HepG2 (cell line): ENCODE measurements around the gene FADD. TPM values are rescaled to one million over a fixed set of nuclear protein-coding genes. Genes with fewer than 3 reads are reported as not detected.
A peak's percentile ranks its signal among the peaks of the same experiment; 100 is the strongest.

Experiments used
- ATAC-seq: fragments of 200-7000 bp; cut with Tn5 transposase; 3 replicates; pipeline ENCODE4 v1.9.1; 2020; ENCODE audit warnings: mild to moderate bottlenecking, moderate library complexity
- BruUV-seq: library from RNA; stranded (reverse); fragments of 400-500 nt; replicated peaks from 2 replicates; lab custom pipeline; 2021; lab: Mats Ljungman, UMichigan
- CTCF ChIA-PET: fragments of 300-600 bp; formaldehyde crosslinking; extraction: SDS; loops from one replicate; lab custom pipeline; 2021; ENCODE audit warnings: low total read pairs, inconsistent platforms, low intra/inter-chr PET ratio; lab: Yijun Ruan, JAX
- POLR2A ChIA-PET: fragments of 350-600 bp; sonication (Branson Sonifier 250); formaldehyde crosslinking; loops from one replicate; lab custom pipeline; 2020; ENCODE audit warnings: antibody characterized with exemption, inconsistent platforms; lab: Yijun Ruan, JAX
- DNase-seq: peaks from one replicate; pipeline ENCODE4 v3.0.0-alpha.2; 2015; ENCODE audit warnings: low spot score
- FAIRE-seq: peaks from 3 replicates; lab custom pipeline; 2011; peaks lifted over from hg19 to GRCh38; lab: Jason Lieb, UNC
- H2AFZ ChIP-seq: one replicate; pipeline ENCODE4 v1.6.1; 2011; ENCODE audit warnings: low read length, inconsistent platforms
- H3K27ac ChIP-seq: fragments of 300-600 bp; 3 replicates; pipeline ENCODE4 v1.8.0; 2011; ENCODE audit warnings: mixed run types, mild to moderate bottlenecking, mixed read lengths, low read length, inconsistent platforms; ENCODE audit not compliant: insufficient read depth; ENCODE audit errors: extremely low read length
- H3K27me3 ChIP-seq, 2 experiments: fragments of 200-600 bp in 1 of 2; 2 replicates in 1 of 2; 3 replicates in 1 of 2; pipeline versions ENCODE4 v1.6.0 to v1.8.0; 2011; ENCODE audit warnings: low read length in 2 of 2, mild to moderate bottlenecking in 2 of 2, moderate library complexity in 2 of 2, inconsistent platforms in 1 of 2; ENCODE audit not compliant: insufficient read depth in 2 of 2, control insufficient read depth in 1 of 2
- H3K36me3 ChIP-seq, 2 experiments: fragments of 200-600 bp in 1 of 2; replicated peaks in 1 of 2; 2 replicates in 1 of 2; 3 replicates in 1 of 2; pipeline versions ENCODE4 v1.5.1 to v1.8.0; 2011; ENCODE audit warnings: low read length in 2 of 2, inconsistent platforms in 1 of 2; ENCODE audit not compliant: insufficient read depth in 2 of 2, control insufficient read depth in 1 of 2
- H3K4me1 ChIP-seq: 2 replicates; pipeline ENCODE4 v1.5.1; 2012; ENCODE audit warnings: low read length, inconsistent platforms; ENCODE audit not compliant: insufficient read depth
- H3K4me2 ChIP-seq: 2 replicates; pipeline ENCODE4 v1.6.0; 2011; ENCODE audit warnings: low read depth, low read length, inconsistent platforms
- H3K4me3 ChIP-seq, 3 experiments: fragments of 200-600 bp in 1 of 3; sonication (generic), shearing (Covaris generic) in 1 of 3; replicated peaks in 1 of 3; 2 replicates each; pipeline ENCODE4 v1.5.1; 2011 to 2016; ENCODE audit warnings: low read length in 3 of 3, inconsistent platforms in 2 of 3, low read depth in 2 of 3, mild to moderate bottlenecking in 2 of 3, control low read depth in 1 of 3, mixed read lengths in 1 of 3; ENCODE audit not compliant: insufficient read depth in 1 of 3
- H3K79me2 ChIP-seq: one replicate; pipeline ENCODE4 v1.6.1; 2011; ENCODE audit warnings: low read length, inconsistent platforms; ENCODE audit not compliant: insufficient read depth
- H3K9ac ChIP-seq: 2 replicates; pipeline ENCODE4 v1.6.0; 2011; ENCODE audit warnings: mild to moderate bottlenecking, low read depth, low read length, inconsistent platforms; ENCODE audit not compliant: insufficient read depth
- H3K9me3 ChIP-seq: 2 replicates; pipeline ENCODE4 v1.5.1; 2012; ENCODE audit warnings: mild to moderate bottlenecking, low read length
- H4K20me1 ChIP-seq: 2 replicates; pipeline ENCODE4 v1.6.0; 2011; ENCODE audit warnings: inconsistent platforms, mild to moderate bottlenecking, low read length, moderate library complexity; ENCODE audit not compliant: insufficient read depth
- CREB1 ChIP-seq, 2 experiments: fragments of 450-650 bp in 1 of 2; IDR thresholded peaks; 2 replicates each; pipeline ENCODE4 v1.6.1; 2016 to 2017; ENCODE audit warnings: control low read depth in 1 of 2, mild to moderate bottlenecking in 1 of 2, missing compliant biosample characterization in 1 of 2, missing genetic modification characterization in 1 of 2
- MXD4 ChIP-seq: IDR thresholded peaks from 2 replicates; pipeline ENCODE4 v1.6.1; 2016; ENCODE audit warnings: mild to moderate bottlenecking, missing biosample characterization, missing genetic modification reagents
- NCOR1 ChIP-seq: fragments of 200-600 bp; sonication (generic); IDR thresholded peaks from 2 replicates; pipeline ENCODE4 v1.7.0; 2017; ENCODE audit warnings: antibody characterized with exemption, low read length, borderline replicate concordance
- POLR2A ChIP-seq, 2 experiments: IDR thresholded peaks; 2 replicates each; pipeline ENCODE4 v1.6.1; 2011; ENCODE audit warnings: low read depth in 2 of 2, low read length in 2 of 2, mild to moderate bottlenecking in 1 of 2, moderate library complexity in 1 of 2; ENCODE audit not compliant: insufficient read depth in 1 of 2
- ZMYM4 ChIP-seq: sonication (generic); formaldehyde crosslinking; IDR thresholded peaks from 2 replicates; pipeline ENCODE4 v1.8.1; 2023; ENCODE audit warnings: mild to moderate bottlenecking, missing genetic modification reagents
- ZNF383 ChIP-seq: sonication (generic); formaldehyde crosslinking; IDR thresholded peaks from 2 replicates; pipeline ENCODE4 v1.4.0; 2020; ENCODE audit warnings: missing genetic modification reagents, mild to moderate bottlenecking, borderline replicate concordance
- ZNF687 ChIP-seq: sonication (generic); formaldehyde crosslinking; IDR thresholded peaks from 2 replicates; pipeline ENCODE4 v1.5.1; 2020; ENCODE audit warnings: mild to moderate bottlenecking, missing genetic modification reagents, moderate library complexity
- ZSCAN20 ChIP-seq: sonication (generic); formaldehyde crosslinking; IDR thresholded peaks from 2 replicates; pipeline ENCODE4 v1.4.0; 2020; ENCODE audit warnings: missing genetic modification reagents, mild to moderate bottlenecking, borderline replicate concordance
- WGBS: methylation state at CpG from one replicate; pipeline ENCODE4 v1.1.6; 2017; ENCODE audit warnings: low lambda C conversion rate; 5-methylcytosine and 5-hydroxymethylcytosine counted together
- in situ Hi-C: cut with HindIII; loops from 2 replicates; pipeline ENCODE4 v1.10.0; 2017; ENCODE audit warnings: low pct_unique_long_range_greater_than_20kb; ENCODE audit not compliant: extremely low pct_ligation_motif_present
- intact Hi-C: fragments of 100-400 bp; cut with micrococcal nuclease; formaldehyde crosslinking; loops from one replicate; pipeline ENCODE4 v1.10.0; 2022; ENCODE audit not compliant: unreplicated experiment
- polyA plus RNA-seq, 8 experiments: library from polyadenylated mRNA; depleted of rRNA in 3 of 8; stranded (reverse) in 7 of 8; unstranded in 1 of 8; fragments of >200 nt; fragmentation: Illumina TruSeq in 4 of 8; extraction: Trizol in 4 of 8; gene quantifications; 2 replicates each; pipeline versions ENCODE4 v1.2.1 to v1.2.3, GENCODE V29; 2011 to 2016; ENCODE audit warnings: low read depth in 4 of 8, missing spikeins in 1 of 8, mixed read lengths in 1 of 8; ENCODE audit not compliant: insufficient read depth in 1 of 8
- total RNA-seq, 5 experiments: library from RNA; depleted of rRNA; stranded (reverse); fragments of >200 nt; fragmentation: Illumina TruSeq; extraction: Trizol; gene quantifications; 2 replicates each; pipeline ENCODE4 v1.2.3, GENCODE V29; 2016; ENCODE audit warnings: low read depth in 1 of 5
- TF ChIP-seq, protein P1 (sequence below): sonication (generic); formaldehyde crosslinking; IDR thresholded peaks from 2 replicates; pipeline ENCODE4 v1.8.1; 2023; ENCODE audit warnings: mild to moderate bottlenecking, missing genetic modification reagents

FADD gene
- total and polyA plus RNA-seq, 2 of the 13 experiments (the other 11 are each of a cell fraction or from before 2014, with no cell fraction given): 14.2 to 22.2 TPM

- Histone ChIP-seq H3K27me3 (no peaks in the 10 kb centered on the region; a peak in 1 of 5 replicates), H3K79me2 (peaks cover 20% of the 10 kb centered on the region), H3K27ac (no peak overlapping the region), H3K36me3 (peaks cover 9 to 23% of the 10 kb centered on the region in 2 experiments; a peak in 4 of 5 replicates), H3K4me1 (peaks cover 19% of the 10 kb centered on the region), H2AFZ (no peak overlapping the region), H4K20me1 (peaks cover 17% of the 10 kb centered on the region; the same call in 1 of the 2 replicates), H3K4me3 (no peak overlapping the region)
- no peak for DNase-seq
- POLR2A ChIA-PET: no interaction called here
- in situ Hi-C loops: no loop called here
- intact Hi-C loops: loop anchor here (10.0 kb wide), 1 partner anchor 69 kb away; the partner anchor contains the start of gene PPFIA1
- no peak for FAIRE-seq
- no peak for ATAC-seq
- CTCF ChIA-PET: no interaction called here
- TF ChIP-seq ZMYM4 (CRISPR knock-in tag): no peak
- TF ChIP-seq POLR2A (IDR thresholded peaks at IDR 0.05; ENCODE audit: insufficient read depth in 1 of 2, low read depth in 2 of 2, low read length in 2 of 2): 0 out of 4 replicates have a peak, but pooled peaks of 1 of the 2 experiments have one; percentile 17
- TF ChIP-seq, all 625 proteins: peak for 1
- 97% methylated on average over 6 of the region's 7 CpGs for WGBS
- peaks cover 3% of the 10 kb centered on the region; the same call in 1 of the 2 replicates for H3K9me3 ChIP-seq
- no peak overlapping the region for H3K4me2 ChIP-seq
- no TSS peak for BruUV-seq
- no peak overlapping the region for H3K9ac ChIP-seq
Observed at GRCh38 chr11:70205766-70206165, 2.7 kb downstream of the FADD start.

DNA sequence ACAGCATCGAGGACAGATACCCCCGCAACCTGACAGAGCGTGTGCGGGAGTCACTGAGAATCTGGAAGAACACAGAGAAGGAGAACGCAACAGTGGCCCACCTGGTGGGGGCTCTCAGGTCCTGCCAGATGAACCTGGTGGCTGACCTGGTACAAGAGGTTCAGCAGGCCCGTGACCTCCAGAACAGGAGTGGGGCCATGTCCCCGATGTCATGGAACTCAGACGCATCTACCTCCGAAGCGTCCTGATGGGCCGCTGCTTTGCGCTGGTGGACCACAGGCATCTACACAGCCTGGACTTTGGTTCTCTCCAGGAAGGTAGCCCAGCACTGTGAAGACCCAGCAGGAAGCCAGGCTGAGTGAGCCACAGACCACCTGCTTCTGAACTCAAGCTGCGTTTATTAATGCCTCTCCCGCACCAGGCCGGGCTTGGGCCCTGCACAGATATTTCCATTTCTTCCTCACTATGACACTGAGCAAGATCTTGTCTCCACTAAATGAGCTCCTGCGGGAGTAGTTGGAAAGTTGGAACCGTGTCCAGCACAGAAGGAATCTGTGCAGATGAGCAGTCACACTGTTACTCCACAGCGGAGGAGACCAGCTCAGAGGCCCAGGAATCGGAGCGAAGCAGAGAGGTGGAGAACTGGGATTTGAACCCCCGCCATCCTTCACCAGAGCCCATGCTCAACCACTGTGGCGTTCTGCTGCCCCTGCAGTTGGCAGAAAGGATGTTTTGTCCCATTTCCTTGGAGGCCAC lies 3.3 kb downstream of the FADD start:
- ChIA-PET CTCF (no interaction called here), POLR2A (no interaction called here)
- in situ Hi-C loops (no loop called here), intact Hi-C loops (loop anchor here (10.0 kb wide), 1 partner anchor 68 kb away; the partner anchor contains the start of gene PPFIA1)
- ATAC-seq (no peak), DNase-seq (no peak), FAIRE-seq (no peak)
- no peak overlapping the region for H3K4me3 ChIP-seq
- no peak overlapping the region for H3K27ac ChIP-seq
- peaks cover 9 to 23% of the 10 kb centered on the region in 2 experiments; a peak in 4 of 5 replicates for H3K36me3 ChIP-seq
- no peaks in the 10 kb centered on the region; a peak in 1 of 5 replicates for H3K27me3 ChIP-seq
- no peak overlapping the region for H3K9ac ChIP-seq
- peaks cover 17% of the 10 kb centered on the region; the same call in 1 of the 2 replicates for H4K20me1 ChIP-seq
- no peak overlapping the region for H2AFZ ChIP-seq
- H3K4me2 ChIP-seq: no peak overlapping the region; the same call in 1 of the 2 replicates
- peaks cover 19% of the 10 kb centered on the region for H3K4me1 ChIP-seq
- 0 out of 4 replicates have a peak, but pooled peaks of 1 of the 2 experiments have one; percentile 4 for TF ChIP-seq POLR2A (IDR thresholded peaks at IDR 0.05; ENCODE audit: insufficient read depth in 1 of 2, low read depth in 2 of 2, low read length in 2 of 2)
- peak; percentile 20; the same call in 1 of the 2 replicates for TF ChIP-seq ZNF687 (CRISPR knock-in tag)
- TF ChIP-seq MXD4 (CRISPR knock-in tag): no peak
- TF ChIP-seq CREB1 (IDR thresholded peaks at IDR 0.05): no peak
- no peak for TF ChIP-seq CREB1 (CRISPR knock-in tag; IDR thresholded peaks at IDR 0.05)
- no peak for TF ChIP-seq ZNF383 (CRISPR knock-in tag)
- TF ChIP-seq, protein P1, sequence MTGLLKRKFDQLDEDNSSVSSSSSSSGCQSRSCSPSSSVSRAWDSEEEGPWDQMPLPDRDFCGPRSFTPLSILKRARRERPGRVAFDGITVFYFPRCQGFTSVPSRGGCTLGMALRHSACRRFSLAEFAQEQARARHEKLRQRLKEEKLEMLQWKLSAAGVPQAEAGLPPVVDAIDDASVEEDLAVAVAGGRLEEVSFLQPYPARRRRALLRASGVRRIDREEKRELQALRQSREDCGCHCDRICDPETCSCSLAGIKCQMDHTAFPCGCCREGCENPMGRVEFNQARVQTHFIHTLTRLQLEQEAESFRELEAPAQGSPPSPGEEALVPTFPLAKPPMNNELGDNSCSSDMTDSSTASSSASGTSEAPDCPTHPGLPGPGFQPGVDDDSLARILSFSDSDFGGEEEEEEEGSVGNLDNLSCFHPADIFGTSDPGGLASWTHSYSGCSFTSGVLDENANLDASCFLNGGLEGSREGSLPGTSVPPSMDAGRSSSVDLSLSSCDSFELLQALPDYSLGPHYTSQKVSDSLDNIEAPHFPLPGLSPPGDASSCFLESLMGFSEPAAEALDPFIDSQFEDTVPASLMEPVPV: no peak
- TF ChIP-seq NCOR1: no peak
- TF ChIP-seq ZSCAN20 (CRISPR knock-in tag): no peak
- 98% methylated on average over 15 of the region's 22 CpGs for WGBS
- no peaks in the 10 kb centered on the region for H3K9me3 ChIP-seq
- BruUV-seq: no TSS peak
- H3K79me2 ChIP-seq: peaks cover 20% of the 10 kb centered on the region
